Measurements from ENCODE around the gene REV1.

GRCh38 chr2:99445065-99445464, 44.8 kb downstream of the REV1 start:
- no peak for TF ChIP-seq POLR2A (IDR thresholded peaks at IDR 0.05; ENCODE audit: low read length)
- TF ChIP-seq GATA1 (IDR thresholded peaks at IDR 0.05; ENCODE audit: low read depth, low read length) = no peak
